WTC11 (cell line): ENCODE results near the gene EBF3. TPM values are rescaled to one million over a fixed set of nuclear protein-coding genes. Genes with fewer than 3 reads are reported as not detected.

Experiments used
- ATAC-seq: fragments of 200-7000 bp; cut with Tn5 transposase; 2 replicates; pipeline ENCODE4 v1.10.0; 2021; ENCODE audit warnings: mild to moderate bottlenecking, moderate library complexity
- CTCF ChIA-PET: fragments of 300-600 bp; sonication (Branson Sonifier 250); formaldehyde crosslinking; loops from one replicate; lab custom pipeline; 2021; ENCODE audit warnings: antibody characterized with exemption; lab: Charles Lee
- POLR2A ChIA-PET: fragments of 350-600 bp; sonication (Branson Sonifier 250); formaldehyde crosslinking; loops from one replicate; lab custom pipeline; 2021; ENCODE audit warnings: antibody characterized with exemption; lab: Charles Lee
- DNase-seq: peaks from one replicate; pipeline ENCODE4 v3.0.0; 2021; ENCODE audit warnings: low spot score
- H3K27ac Mint-ChIP-seq: 2 replicates; pipeline ENCODE4 v1.8.0; 2021; ENCODE audit warnings: mixed read lengths
- H3K27me3 Mint-ChIP-seq: 2 replicates; pipeline ENCODE4 v1.8.0; 2021; ENCODE audit warnings: low read depth, mild to moderate bottlenecking, moderate library complexity, mixed read lengths
- H3K36me3 Mint-ChIP-seq: 2 replicates; pipeline ENCODE4 v1.8.0; 2021; ENCODE audit warnings: mixed read lengths
- H3K4me1 Mint-ChIP-seq: 2 replicates; pipeline ENCODE4 v1.8.0; 2022; ENCODE audit warnings: mixed read lengths
- H3K4me3 Mint-ChIP-seq: 2 replicates; pipeline ENCODE4 v1.8.0; 2021; ENCODE audit warnings: mild to moderate bottlenecking, moderate library complexity, mixed read lengths
- H3K9me3 Mint-ChIP-seq: 2 replicates; pipeline ENCODE4 v1.8.0; 2021; ENCODE audit warnings: mixed read lengths
- CBFB ChIP-seq: sonication (generic); formaldehyde crosslinking; IDR thresholded peaks from 2 replicates; pipeline ENCODE4 v1.8.1; 2022; ENCODE audit warnings: mild to moderate bottlenecking, low read depth, missing genetic modification reagents
- CREM ChIP-seq: sonication (generic); formaldehyde crosslinking; IDR thresholded peaks from 2 replicates; pipeline ENCODE4 v1.8.1; 2022; ENCODE audit warnings: mild to moderate bottlenecking, missing genetic modification reagents, moderate library complexity
- EMX1 ChIP-seq: fragments of 250-450 bp; sonication (Bioruptor Pico); IDR thresholded peaks from 2 replicates; pipeline ENCODE4 v1.8.0; 2021; ENCODE audit warnings: mild to moderate bottlenecking
- ESRRA ChIP-seq: sonication (generic); formaldehyde crosslinking; IDR thresholded peaks from 2 replicates; pipeline ENCODE4 v1.8.1; 2022; ENCODE audit warnings: mild to moderate bottlenecking, missing genetic modification reagents, borderline replicate concordance
- ETV6 ChIP-seq: sonication (generic); formaldehyde crosslinking; IDR thresholded peaks from 2 replicates; pipeline ENCODE4 v1.8.1; 2022; ENCODE audit warnings: mild to moderate bottlenecking, missing genetic modification reagents
- FOXK1 ChIP-seq: sonication (generic); formaldehyde crosslinking; IDR thresholded peaks from 2 replicates; pipeline ENCODE4 v1.8.0; 2022; ENCODE audit warnings: mild to moderate bottlenecking, moderate library complexity, missing genetic modification reagents
- GABPB1 ChIP-seq: sonication (generic); formaldehyde crosslinking; IDR thresholded peaks from 2 replicates; pipeline ENCODE4 v1.8.1; 2023; ENCODE audit warnings: mild to moderate bottlenecking, missing genetic modification reagents
- IRF2 ChIP-seq: sonication (generic); formaldehyde crosslinking; IDR thresholded peaks from 2 replicates; pipeline ENCODE4 v1.8.0; 2022; ENCODE audit warnings: low read depth, missing genetic modification reagents, borderline replicate concordance
- JUN ChIP-seq: sonication (generic); formaldehyde crosslinking; IDR thresholded peaks from 2 replicates; pipeline ENCODE4 v1.8.0; 2023; ENCODE audit warnings: mild to moderate bottlenecking, missing genetic modification reagents
- KAT7 ChIP-seq: sonication (generic); formaldehyde crosslinking; IDR thresholded peaks from 2 replicates; pipeline ENCODE4 v1.8.1; 2023; ENCODE audit warnings: missing genetic modification reagents, mild to moderate bottlenecking, borderline replicate concordance
- MXD4 ChIP-seq: fragments of 250-450 bp; sonication (Bioruptor Pico); IDR thresholded peaks from 2 replicates; pipeline ENCODE4 v1.8.0; 2021; ENCODE audit warnings: mild to moderate bottlenecking, moderate library complexity, borderline replicate concordance
- RORB ChIP-seq: fragments of 250-450 bp; sonication (Bioruptor Pico); IDR thresholded peaks from 2 replicates; pipeline ENCODE4 v1.9.0; 2021; ENCODE audit warnings: mild to moderate bottlenecking
- SMAD3 ChIP-seq: sonication (generic); formaldehyde crosslinking; IDR thresholded peaks from 2 replicates; pipeline ENCODE4 v1.8.0; 2022; ENCODE audit warnings: missing genetic modification reagents, mild to moderate bottlenecking, borderline replicate concordance
- ZNF317 ChIP-seq: sonication (generic); formaldehyde crosslinking; IDR thresholded peaks from 2 replicates; pipeline ENCODE4 v1.8.1; 2023; ENCODE audit warnings: low read depth, mild to moderate bottlenecking, moderate library complexity, missing genetic modification reagents, borderline replicate concordance
- ZNF416 ChIP-seq: fragments of 250-450 bp; sonication (Bioruptor Pico); IDR thresholded peaks from 2 replicates; pipeline ENCODE4 v1.9.0; 2021; ENCODE audit warnings: mild to moderate bottlenecking, inconsistent platforms
- ZNF423 ChIP-seq: fragments of 250-450 bp; sonication (Bioruptor Pico); IDR thresholded peaks from 2 replicates; pipeline ENCODE4 v2.1.2; 2022; ENCODE audit warnings: mild to moderate bottlenecking, moderate library complexity
- total RNA-seq: library from RNA; stranded (reverse); gene quantifications from 3 replicates; pipeline ENCODE4 v1.2.3, GENCODE V29; 2021
- TF ChIP-seq, protein P1 (sequence below): sonication (generic); formaldehyde crosslinking; IDR thresholded peaks from 2 replicates; pipeline ENCODE4 v1.8.0; 2022; ENCODE audit warnings: mild to moderate bottlenecking, missing genetic modification reagents
- TF ChIP-seq, protein P2 (sequence below): sonication (generic); formaldehyde crosslinking; IDR thresholded peaks from 2 replicates; pipeline ENCODE4 v1.8.0; 2023; ENCODE audit warnings: mild to moderate bottlenecking, missing genetic modification reagents
- TF ChIP-seq, protein P3 (sequence below): fragments of 250-450 bp; sonication (Bioruptor Pico); conservative IDR thresholded peaks from 2 replicates; pipeline ENCODE4 v1.9.0; 2021; ENCODE audit warnings: mild to moderate bottlenecking
- TF ChIP-seq, protein P4 (sequence below): sonication (generic); formaldehyde crosslinking; conservative IDR thresholded peaks from 2 replicates; pipeline ENCODE4 v1.8.1; 2023; ENCODE audit warnings: mild to moderate bottlenecking, low read depth, missing genetic modification reagents, moderate library complexity
- TF ChIP-seq, protein P5 (sequence below): fragments of 250-450 bp; sonication (Bioruptor Pico); IDR thresholded peaks from 2 replicates; pipeline ENCODE4 v1.9.0; 2021; ENCODE audit warnings: moderate library complexity, mild to moderate bottlenecking, inconsistent platforms, borderline replicate concordance

EBF3 gene
- total RNA-seq, 1 experiment from 2014 or later, result 1.2 TPM

DNA sequence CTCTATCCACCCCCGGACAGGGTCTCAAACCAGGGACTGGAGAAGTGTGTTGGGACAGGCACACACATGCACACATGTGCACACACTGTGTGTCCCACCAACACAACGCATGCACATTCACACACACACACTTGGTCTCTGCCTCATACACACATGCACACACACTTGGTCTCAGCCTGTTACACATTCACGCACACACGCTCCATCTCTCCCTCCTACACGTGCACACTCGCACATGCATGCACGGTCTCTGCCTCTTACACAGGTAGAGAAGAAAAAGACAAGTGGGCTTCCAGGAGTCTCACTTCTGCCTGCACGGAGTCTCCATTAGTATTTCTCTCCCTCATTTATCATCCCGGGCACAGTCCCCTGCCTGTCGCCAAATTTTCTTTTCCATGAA is 171.2 kb downstream of the EBF3 start:
- no peak for ATAC-seq

GRCh38 chr10:129792141-129792540 is 171.9 kb downstream of the EBF3 start:
- CTCF ChIA-PET, result no interaction called here
- POLR2A ChIA-PET, result no interaction called here
- Mint-ChIP-seq H3K4me1 (no peaks in the 10 kb centered on the region), H3K9me3 (peaks cover 14% of the 10 kb centered on the region), H3K36me3 (peaks cover 3% of the 10 kb centered on the region; the same call in 1 of the 2 replicates), H3K27me3 (no peaks in the 10 kb centered on the region), H3K4me3 (no peak overlapping the region), H3K27ac (no peak overlapping the region)
- TF ChIP-seq ETV6 (CRISPR knock-in tag) (no peak), ZNF416 (CRISPR knock-in tag) (no peak), FOXK1 (no peak), KAT7 (CRISPR knock-in tag) (no peak), ZNF317 (no peak), CBFB (CRISPR knock-in tag) (no peak), RORB (no peak), IRF2 (no peak), MXD4 (CRISPR knock-in tag) (no peak)
- TF ChIP-seq, protein P1, sequence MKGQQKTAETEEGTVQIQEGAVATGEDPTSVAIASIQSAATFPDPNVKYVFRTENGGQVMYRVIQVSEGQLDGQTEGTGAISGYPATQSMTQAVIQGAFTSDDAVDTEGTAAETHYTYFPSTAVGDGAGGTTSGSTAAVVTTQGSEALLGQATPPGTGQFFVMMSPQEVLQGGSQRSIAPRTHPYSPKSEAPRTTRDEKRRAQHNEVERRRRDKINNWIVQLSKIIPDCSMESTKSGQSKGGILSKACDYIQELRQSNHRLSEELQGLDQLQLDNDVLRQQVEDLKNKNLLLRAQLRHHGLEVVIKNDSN, result no peak
- DNase-seq, result no peak
- no peak for ATAC-seq

More for the DNA sequence above, 171.2 kb downstream of the EBF3 start:
- CTCF ChIA-PET, result no interaction called here
- POLR2A ChIA-PET, result no interaction called here
- H3K9me3 Mint-ChIP-seq, result peaks cover 9% of the 10 kb centered on the region
- H3K36me3 Mint-ChIP-seq, result no peaks in the 10 kb centered on the region
- H3K27ac Mint-ChIP-seq, result no peak overlapping the region
- H3K4me3 Mint-ChIP-seq, result no peak overlapping the region
- DNase-seq, result no peak
- H3K27me3 Mint-ChIP-seq, result no peaks in the 10 kb centered on the region
- TF ChIP-seq ZNF416 (CRISPR knock-in tag) (no peak), ESRRA (CRISPR knock-in tag) (no peak), EMX1 (CRISPR knock-in tag) (no peak), JUN (no peak), ZNF423 (CRISPR knock-in tag) (no peak), GABPB1 (CRISPR knock-in tag) (no peak)
- TF ChIP-seq, protein P2, sequence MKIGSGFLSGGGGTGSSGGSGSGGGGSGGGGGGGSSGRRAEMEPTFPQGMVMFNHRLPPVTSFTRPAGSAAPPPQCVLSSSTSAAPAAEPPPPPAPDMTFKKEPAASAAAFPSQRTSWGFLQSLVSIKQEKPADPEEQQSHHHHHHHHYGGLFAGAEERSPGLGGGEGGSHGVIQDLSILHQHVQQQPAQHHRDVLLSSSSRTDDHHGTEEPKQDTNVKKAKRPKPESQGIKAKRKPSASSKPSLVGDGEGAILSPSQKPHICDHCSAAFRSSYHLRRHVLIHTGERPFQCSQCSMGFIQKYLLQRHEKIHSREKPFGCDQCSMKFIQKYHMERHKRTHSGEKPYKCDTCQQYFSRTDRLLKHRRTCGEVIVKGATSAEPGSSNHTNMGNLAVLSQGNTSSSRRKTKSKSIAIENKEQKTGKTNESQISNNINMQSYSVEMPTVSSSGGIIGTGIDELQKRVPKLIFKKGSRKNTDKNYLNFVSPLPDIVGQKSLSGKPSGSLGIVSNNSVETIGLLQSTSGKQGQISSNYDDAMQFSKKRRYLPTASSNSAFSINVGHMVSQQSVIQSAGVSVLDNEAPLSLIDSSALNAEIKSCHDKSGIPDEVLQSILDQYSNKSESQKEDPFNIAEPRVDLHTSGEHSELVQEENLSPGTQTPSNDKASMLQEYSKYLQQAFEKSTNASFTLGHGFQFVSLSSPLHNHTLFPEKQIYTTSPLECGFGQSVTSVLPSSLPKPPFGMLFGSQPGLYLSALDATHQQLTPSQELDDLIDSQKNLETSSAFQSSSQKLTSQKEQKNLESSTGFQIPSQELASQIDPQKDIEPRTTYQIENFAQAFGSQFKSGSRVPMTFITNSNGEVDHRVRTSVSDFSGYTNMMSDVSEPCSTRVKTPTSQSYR (CRISPR knock-in tag), result no peak
- TF ChIP-seq, protein P3, sequence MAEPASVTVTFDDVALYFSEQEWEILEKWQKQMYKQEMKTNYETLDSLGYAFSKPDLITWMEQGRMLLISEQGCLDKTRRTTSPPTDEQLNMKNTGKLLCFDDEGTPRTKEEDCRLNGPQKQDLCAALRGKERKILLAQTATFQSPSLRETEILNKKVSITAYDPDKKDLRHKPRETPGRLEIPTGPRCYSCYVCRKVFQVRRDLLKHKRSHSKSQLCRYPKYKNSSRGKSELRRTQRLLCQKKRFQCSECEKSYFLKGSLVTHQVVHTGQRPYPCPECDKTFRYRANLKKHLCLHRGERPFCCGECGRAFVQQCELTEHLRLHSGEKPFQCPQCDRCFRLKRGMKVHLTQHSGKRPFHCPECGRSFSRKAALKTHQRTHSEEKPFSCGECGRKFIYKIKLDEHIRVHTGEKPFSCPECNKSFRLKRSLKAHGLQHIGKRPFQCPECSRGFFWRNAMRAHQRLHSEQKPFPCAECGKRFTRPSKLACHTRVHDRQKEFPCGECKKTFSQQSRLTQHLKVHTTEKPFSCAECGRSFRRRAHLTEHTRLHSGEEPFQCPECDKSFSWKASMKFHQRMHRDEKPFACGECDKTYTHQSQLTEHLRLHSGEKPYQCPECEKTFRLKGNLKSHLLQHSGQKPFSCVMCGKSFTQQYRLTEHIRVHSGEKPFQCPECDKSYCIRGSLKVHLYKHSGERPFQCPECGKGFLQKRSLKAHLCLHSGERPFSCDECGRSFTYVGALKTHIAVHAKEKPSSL (CRISPR knock-in tag), result no peak
- H3K4me1 Mint-ChIP-seq, result no peaks in the 10 kb centered on the region

DNA sequence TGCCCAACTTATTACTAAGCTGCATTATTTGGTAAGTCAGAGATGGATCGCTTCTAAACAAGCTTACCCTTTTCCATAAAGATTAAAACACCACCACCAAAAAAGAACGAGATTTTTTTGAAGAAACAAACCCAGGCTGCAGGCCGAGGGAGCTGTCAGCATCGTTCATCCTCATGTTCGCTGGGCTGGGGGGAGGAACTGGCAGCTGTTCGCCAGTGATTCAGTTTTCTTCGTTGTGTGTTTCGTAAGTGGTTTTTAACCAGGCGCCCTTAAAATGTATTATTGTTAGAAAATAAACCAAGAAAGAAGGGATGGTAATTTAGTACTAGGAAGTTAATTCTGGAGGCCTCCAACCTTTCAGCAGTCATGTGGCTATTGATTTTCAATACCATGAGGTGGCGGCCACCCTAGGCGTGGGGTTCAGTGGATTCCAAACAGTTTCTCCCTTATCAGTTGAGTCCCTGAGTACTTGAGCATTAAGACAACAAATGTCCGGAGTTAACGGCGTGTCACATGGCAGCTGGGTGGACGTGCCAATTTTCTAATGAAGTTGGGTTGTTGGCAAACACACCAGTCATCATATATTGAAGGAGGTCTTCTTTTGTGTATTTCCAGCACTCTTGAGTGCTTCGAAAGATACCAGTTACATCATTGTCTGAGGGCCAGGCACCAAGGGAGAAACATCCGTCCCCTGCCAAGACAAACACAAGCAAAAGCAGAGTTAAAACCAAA is 173.2 kb downstream of the EBF3 start:
- Mint-ChIP-seq H3K36me3 (peaks cover 3% of the 10 kb centered on the region; the same call in 1 of the 2 replicates), H3K4me3 (no peak overlapping the region), H3K4me1 (no peaks in the 10 kb centered on the region), H3K27ac (no peak overlapping the region), H3K27me3 (no peaks in the 10 kb centered on the region), H3K9me3 (peaks cover 14% of the 10 kb centered on the region)
- ChIA-PET CTCF (no interaction called here), POLR2A (no interaction called here)
- TF ChIP-seq, protein P4, sequence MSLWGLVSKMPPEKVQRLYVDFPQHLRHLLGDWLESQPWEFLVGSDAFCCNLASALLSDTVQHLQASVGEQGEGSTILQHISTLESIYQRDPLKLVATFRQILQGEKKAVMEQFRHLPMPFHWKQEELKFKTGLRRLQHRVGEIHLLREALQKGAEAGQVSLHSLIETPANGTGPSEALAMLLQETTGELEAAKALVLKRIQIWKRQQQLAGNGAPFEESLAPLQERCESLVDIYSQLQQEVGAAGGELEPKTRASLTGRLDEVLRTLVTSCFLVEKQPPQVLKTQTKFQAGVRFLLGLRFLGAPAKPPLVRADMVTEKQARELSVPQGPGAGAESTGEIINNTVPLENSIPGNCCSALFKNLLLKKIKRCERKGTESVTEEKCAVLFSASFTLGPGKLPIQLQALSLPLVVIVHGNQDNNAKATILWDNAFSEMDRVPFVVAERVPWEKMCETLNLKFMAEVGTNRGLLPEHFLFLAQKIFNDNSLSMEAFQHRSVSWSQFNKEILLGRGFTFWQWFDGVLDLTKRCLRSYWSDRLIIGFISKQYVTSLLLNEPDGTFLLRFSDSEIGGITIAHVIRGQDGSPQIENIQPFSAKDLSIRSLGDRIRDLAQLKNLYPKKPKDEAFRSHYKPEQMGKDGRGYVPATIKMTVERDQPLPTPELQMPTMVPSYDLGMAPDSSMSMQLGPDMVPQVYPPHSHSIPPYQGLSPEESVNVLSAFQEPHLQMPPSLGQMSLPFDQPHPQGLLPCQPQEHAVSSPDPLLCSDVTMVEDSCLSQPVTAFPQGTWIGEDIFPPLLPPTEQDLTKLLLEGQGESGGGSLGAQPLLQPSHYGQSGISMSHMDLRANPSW (CRISPR knock-in tag), result no peak
- TF ChIP-seq CREM (CRISPR knock-in tag), result no peak
- TF ChIP-seq KAT7 (CRISPR knock-in tag), result no peak
- no peak for TF ChIP-seq RORB
- TF ChIP-seq ZNF416 (CRISPR knock-in tag), result no peak
- no peak for TF ChIP-seq SMAD3 (CRISPR knock-in tag)
- TF ChIP-seq, protein P5, sequence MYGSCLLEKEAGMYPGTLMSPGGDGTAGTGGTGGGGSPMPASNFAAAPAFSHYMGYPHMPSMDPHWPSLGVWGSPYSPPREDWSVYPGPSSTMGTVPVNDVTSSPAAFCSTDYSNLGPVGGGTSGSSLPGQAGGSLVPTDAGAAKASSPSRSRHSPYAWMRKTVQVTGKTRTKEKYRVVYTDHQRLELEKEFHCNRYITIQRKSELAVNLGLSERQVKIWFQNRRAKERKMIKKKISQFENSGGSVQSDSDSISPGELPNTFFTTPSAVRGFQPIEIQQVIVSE (CRISPR knock-in tag), result no peak
- ATAC-seq, result no peak
- no peak for DNase-seq
